ENCODE results near the gene SMIM45.

SMIM45 gene

GRCh38 chr22:41917903-41918791 lies 33.8 kb upstream of the SMIM45 start:
- Histone ChIP-seq H3K23ac (ENCODE audit: low read depth, low read length) (no peak overlapping the region), H4K91ac (ENCODE audit: insufficient read depth, low read depth, low read length) (no peak overlapping the region), H3K27me3 (ENCODE audit: control insufficient read depth, insufficient read depth, low read length) (peaks cover 47% of the 10 kb centered on the region), H3K9me3 (ENCODE audit: control insufficient read depth, insufficient read depth, low read length) (no peaks in the 10 kb centered on the region), H4K8ac (ENCODE audit: low read depth in 2 of 2, low read length in 2 of 2) (no peak overlapping the region), H2BK20ac (ENCODE audit: low read depth, low read length) (no peak overlapping the region), H4K5ac (ENCODE audit: low read depth, low read length) (no peak overlapping the region), H2AK5ac (ENCODE audit: low read depth, low read length) (0 out of 2 replicates have a peak overlapping the region, but pooled peaks have one; percentile 4), H3K4me1 (ENCODE audit: control insufficient read depth, insufficient read depth, low read length) (no peaks in the 10 kb centered on the region; the same call in 1 of the 2 replicates), H3K4me3 (ENCODE audit: insufficient read depth, low read depth, low read length) (no peak overlapping the region), H2AK9ac (replicated peaks; ENCODE audit: low read depth, low read length, poor library complexity) (peak overlapping the region; percentile 5), H3K4ac (ENCODE audit: low read depth, low read length) (no peak overlapping the region), H3K36me3 (ENCODE audit: control insufficient read depth, insufficient read depth, low read length) (no peaks in the 10 kb centered on the region), H3K27ac (ENCODE audit: insufficient read depth, low read length) (no peak overlapping the region), H3K4me2 (ENCODE audit: low read depth, low read length) (no peak overlapping the region), H3K14ac (replicated peaks; ENCODE audit: low read depth, low read length) (no peak overlapping the region), H3K79me1 (ENCODE audit: low read depth in 1 of 2, low read length in 2 of 2) (no peaks in the 10 kb centered on the region), H4K20me1 (ENCODE audit: insufficient read depth, low read length) (no peaks in the 10 kb centered on the region), H2BK15ac (ENCODE audit: low read depth, low read length) (no peak overlapping the region), H2BK120ac (ENCODE audit: low read depth, low read length) (no peak overlapping the region), H3K9ac (ENCODE audit: low read depth, low read length) (no peak overlapping the region), H2AFZ (replicated peaks; ENCODE audit: low read length, poor library complexity) (peak overlapping the region; percentile 18), H3K56ac (ENCODE audit: extremely low read depth, insufficient read depth, low read length) (no peak overlapping the region), H2BK5ac (ENCODE audit: low read depth, low read length, poor library complexity, severe bottlenecking) (no peak overlapping the region), H3K9me1 (ENCODE audit: insufficient read depth, low read length) (no peaks in the 10 kb centered on the region; the same call in 1 of the 2 replicates), H3K18ac (ENCODE audit: low read depth, low read length) (no peak overlapping the region)
- ChIA-PET CTCF (interaction anchor here (0.9 kb wide), 1 partner anchor 8 kb away, joined by 3 read pairs; no protein-coding TSS in a partner anchor), POLR2A (ENCODE audit: unreplicated experiment) (no interaction called here)
- dilution Hi-C loops (cut with HindIII; ENCODE audit: low sequenced_read_pairs, unreplicated experiment) (no loop called here), in situ Hi-C loops (cut with MboI; ENCODE audit: low sequenced_read_pairs) (no loop called here), intact Hi-C loops (cut with micrococcal nuclease) (no loop called here)
- ATAC-seq (ENCODE audit: low read depth) (no peak), DNase-seq (peak; percentile 63)
- 73% methylated on average over 11 of the region's 23 CpGs; no CpG with 5 or more reads in 1 of the 2 experiments for WGBS, 2 experiments (ENCODE audit: extremely low coverage in 2 of 2, insufficient read length in 1 of 2)
- BruUV-seq (replicated peaks) = no TSS peak
- TF ChIP-seq CEBPB (IDR thresholded peaks at IDR 0.05; ENCODE audit: low read depth, low read length) (no peak), ELK1 (IDR thresholded peaks at IDR 0.05; ENCODE audit: borderline replicate concordance, low read depth, low read length) (no peak), NFE2L2 (IDR thresholded peaks at IDR 0.05; ENCODE audit: low read depth, low read length) (no peak), RCOR1 (IDR thresholded peaks at IDR 0.05; ENCODE audit: insufficient replicate concordance, low read length) (no peak), RAD21 (IDR thresholded peaks at IDR 0.05; ENCODE audit: low read length) (no peak), CHD1 (IDR thresholded peaks at IDR 0.05; ENCODE audit: low read depth, low read length) (no peak), MAZ (IDR thresholded peaks at IDR 0.05; ENCODE audit: borderline replicate concordance, low read depth, low read length) (no peak), MXI1 (IDR thresholded peaks at IDR 0.05; ENCODE audit: borderline replicate concordance, low read depth, low read length) (no peak), BHLHE40 (IDR thresholded peaks at IDR 0.05; ENCODE audit: low read depth, low read length) (no peak), SMC3 (IDR thresholded peaks at IDR 0.05; ENCODE audit: low read depth, low read length) (no peak), FOS (IDR thresholded peaks at IDR 0.05; ENCODE audit: low read depth, low read length) (no peak), MAFK (IDR thresholded peaks at IDR 0.05; ENCODE audit: low read depth, low read length) (no peak), RFX5 (IDR thresholded peaks at IDR 0.05; ENCODE audit: low read depth, low read length) (no peak)
- TF ChIP-seq, protein P1, sequence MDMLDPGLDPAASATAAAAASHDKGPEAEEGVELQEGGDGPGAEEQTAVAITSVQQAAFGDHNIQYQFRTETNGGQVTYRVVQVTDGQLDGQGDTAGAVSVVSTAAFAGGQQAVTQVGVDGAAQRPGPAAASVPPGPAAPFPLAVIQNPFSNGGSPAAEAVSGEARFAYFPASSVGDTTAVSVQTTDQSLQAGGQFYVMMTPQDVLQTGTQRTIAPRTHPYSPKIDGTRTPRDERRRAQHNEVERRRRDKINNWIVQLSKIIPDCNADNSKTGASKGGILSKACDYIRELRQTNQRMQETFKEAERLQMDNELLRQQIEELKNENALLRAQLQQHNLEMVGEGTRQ (IDR thresholded peaks at IDR 0.05; ENCODE audit: low read depth, low read length) = no peak

Measured in IMR-90 (cell line).